Islet of Langerhans (tissue), 1 donor: ENCODE results near the gene MAPK8.
"Not testable (repeated sequence)": the region's sequence is repeated elsewhere in the genome, so short reads cannot be mapped to it uniquely, and the experiment has no call there.

Source experiments
- FAIRE-seq: peaks from one replicate; lab custom pipeline; 2011; peaks lifted over from hg19 to GRCh38; lab: Jason Lieb, UNC

Gene MAPK8

GRCh38 chr10:48306265-48306869 is at the start of gene MAPK8:
Gene MAPK8, plus strand, starts transcription at chr10:48306677. Its CDS starts 94,984 bp downstream, at chr10:48401661.
- FAIRE-seq = no peak

GRCh38 chr10:48257407-48257961 is 49.0 kb upstream of the MAPK8 start:
- FAIRE-seq = no peak

- FAIRE-seq = no peak
Measured at GRCh38 chr10:48258105-48258504, 48.4 kb upstream of the MAPK8 start.

- no peak for FAIRE-seq
Measured at GRCh38 chr10:48266528-48266927, 39.9 kb upstream of the MAPK8 start.

- no peak for FAIRE-seq
Measured at GRCh38 chr10:48271047-48271730, 35.3 kb upstream of the MAPK8 start.

GRCh38 chr10:48272682-48273081 is 33.8 kb upstream of the MAPK8 start:
- no peak for FAIRE-seq

GRCh38 chr10:48273741-48274140 is 32.7 kb upstream of the MAPK8 start:
- no peak for FAIRE-seq

- no peak for FAIRE-seq
Measured at GRCh38 chr10:48274636-48275035, 31.8 kb upstream of the MAPK8 start, which contains the start of gene FRMPD2. Gene FRMPD2, minus strand, starts transcription at chr10:48274696. Its CDS starts 129 bp downstream, at chr10:48274567.

GRCh38 chr10:48277093-48277492 is 29.4 kb upstream of the MAPK8 start:
- no peak for FAIRE-seq

- FAIRE-seq = no peak
Measured at GRCh38 chr10:48279081-48279751, 27.3 kb upstream of the MAPK8 start.

- FAIRE-seq = not testable (repeated sequence)
Measured at GRCh38 chr10:48281697-48282096, 24.8 kb upstream of the MAPK8 start.

- FAIRE-seq = no peak
Measured at GRCh38 chr10:48282829-48283228, 23.6 kb upstream of the MAPK8 start.

GRCh38 chr10:48284002-48284546 is 22.4 kb upstream of the MAPK8 start:
- no peak for FAIRE-seq

GRCh38 chr10:48284811-48285210 is 21.7 kb upstream of the MAPK8 start:
- no peak for FAIRE-seq

- no peak for FAIRE-seq
Measured at GRCh38 chr10:48285710-48286109, 20.8 kb upstream of the MAPK8 start.

GRCh38 chr10:48286356-48286755 is 20.1 kb upstream of the MAPK8 start:
- no peak for FAIRE-seq

- no peak for FAIRE-seq
Measured at GRCh38 chr10:48287417-48288391, 18.8 kb upstream of the MAPK8 start.

- no peak for FAIRE-seq
Measured at GRCh38 chr10:48288661-48289060, 17.8 kb upstream of the MAPK8 start.

- FAIRE-seq = no peak
Measured at GRCh38 chr10:48289501-48290238, 16.8 kb upstream of the MAPK8 start.

- FAIRE-seq = no peak
Measured at GRCh38 chr10:48290286-48290685, 16.2 kb upstream of the MAPK8 start.

GRCh38 chr10:48291190-48291589 is 15.3 kb upstream of the MAPK8 start:
- no peak for FAIRE-seq
